HG03045 (cell line): ENCODE data around the gene LSM7.

Experiments used
- ATAC-seq: cut with Tn5 transposase; IDR thresholded peaks from one replicate; pipeline ENCODE4 v1.9.1; 2021; ENCODE audit warnings: mild to moderate bottlenecking, moderate library complexity; ENCODE audit not compliant: unreplicated experiment

The LSM7 gene

DNA sequence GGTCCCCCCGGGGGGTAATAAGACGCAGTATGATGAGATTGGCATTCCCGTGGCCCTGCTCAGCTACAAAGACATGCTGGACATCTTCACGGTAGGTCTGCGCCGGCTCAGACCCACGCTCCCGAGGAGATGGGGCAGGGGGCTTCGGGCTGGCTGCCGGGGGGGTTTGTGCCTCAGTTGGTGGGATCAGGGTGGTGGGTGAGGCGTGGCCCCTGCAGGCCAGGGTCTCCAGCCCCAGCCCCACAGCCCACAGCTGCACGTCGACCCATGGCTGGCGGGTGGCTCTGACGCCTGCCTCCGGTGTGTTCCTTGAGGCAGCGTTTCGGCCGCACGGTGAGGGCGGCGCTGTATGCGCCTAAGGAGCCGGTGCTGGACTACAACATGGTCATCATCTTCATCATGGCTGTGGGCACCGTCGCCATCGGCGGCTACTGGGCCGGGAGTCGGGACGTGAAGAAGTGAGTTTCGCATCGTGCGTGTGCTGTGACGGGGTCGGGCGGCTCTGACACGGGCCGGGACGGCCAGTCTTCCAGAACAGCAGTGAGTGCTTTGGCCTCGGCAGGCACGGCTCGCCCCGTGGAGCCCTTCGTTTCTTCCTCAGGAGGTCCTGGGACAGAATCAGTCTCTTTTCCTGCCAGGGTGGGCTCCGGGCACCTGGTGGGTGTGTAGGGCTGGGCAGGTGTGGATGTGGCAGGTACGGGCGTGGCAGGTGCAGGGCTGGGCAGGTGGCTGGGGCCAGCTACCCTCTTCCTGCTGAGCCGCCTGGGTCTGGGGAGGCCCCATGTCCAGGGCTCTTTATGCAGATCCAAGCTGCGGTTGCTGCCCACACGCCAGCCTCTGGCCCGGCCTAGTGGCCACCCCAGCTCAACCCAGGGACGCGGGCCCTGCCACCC, 10.6 kb upstream of the LSM7 start:
- ATAC-seq: no peak

GRCh38 chr19:2338055-2338615, 9.7 kb upstream of the LSM7 start:
- ATAC-seq: no peak

- ATAC-seq: no peak
Observed at GRCh38 chr19:2337329-2337707, 8.9 kb upstream of the LSM7 start.

- no peak for ATAC-seq
Observed at GRCh38 chr19:2336528-2337328, 8.3 kb upstream of the LSM7 start.

GRCh38 chr19:2335848-2336247, 7.5 kb upstream of the LSM7 start:
- no peak for ATAC-seq

GRCh38 chr19:2334986-2335846, 6.8 kb upstream of the LSM7 start:
- no peak for ATAC-seq

DNA sequence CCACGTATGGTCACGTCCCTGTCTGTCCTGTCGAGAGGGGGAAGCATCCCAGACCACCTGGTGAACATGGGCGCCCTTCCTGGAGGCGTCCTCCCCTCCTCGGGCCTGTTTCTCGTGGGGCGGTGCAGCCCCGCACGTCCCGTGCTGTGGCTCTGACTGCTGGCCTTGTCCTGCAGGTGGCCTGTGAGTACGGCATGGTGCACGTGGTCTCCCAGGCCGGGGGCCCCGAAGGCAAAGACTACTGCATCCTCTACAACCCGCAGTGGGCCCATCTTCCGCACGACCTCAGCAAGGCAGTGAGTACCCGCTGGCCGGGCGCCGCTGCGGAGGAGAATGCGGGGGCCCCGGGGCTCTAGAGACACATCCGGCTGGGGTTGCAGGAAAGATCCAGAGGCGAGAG, 6.0 kb upstream of the LSM7 start:
- no peak for ATAC-seq

GRCh38 chr19:2333807-2334211, 5.4 kb upstream of the LSM7 start:
- ATAC-seq: no peak

DNA sequence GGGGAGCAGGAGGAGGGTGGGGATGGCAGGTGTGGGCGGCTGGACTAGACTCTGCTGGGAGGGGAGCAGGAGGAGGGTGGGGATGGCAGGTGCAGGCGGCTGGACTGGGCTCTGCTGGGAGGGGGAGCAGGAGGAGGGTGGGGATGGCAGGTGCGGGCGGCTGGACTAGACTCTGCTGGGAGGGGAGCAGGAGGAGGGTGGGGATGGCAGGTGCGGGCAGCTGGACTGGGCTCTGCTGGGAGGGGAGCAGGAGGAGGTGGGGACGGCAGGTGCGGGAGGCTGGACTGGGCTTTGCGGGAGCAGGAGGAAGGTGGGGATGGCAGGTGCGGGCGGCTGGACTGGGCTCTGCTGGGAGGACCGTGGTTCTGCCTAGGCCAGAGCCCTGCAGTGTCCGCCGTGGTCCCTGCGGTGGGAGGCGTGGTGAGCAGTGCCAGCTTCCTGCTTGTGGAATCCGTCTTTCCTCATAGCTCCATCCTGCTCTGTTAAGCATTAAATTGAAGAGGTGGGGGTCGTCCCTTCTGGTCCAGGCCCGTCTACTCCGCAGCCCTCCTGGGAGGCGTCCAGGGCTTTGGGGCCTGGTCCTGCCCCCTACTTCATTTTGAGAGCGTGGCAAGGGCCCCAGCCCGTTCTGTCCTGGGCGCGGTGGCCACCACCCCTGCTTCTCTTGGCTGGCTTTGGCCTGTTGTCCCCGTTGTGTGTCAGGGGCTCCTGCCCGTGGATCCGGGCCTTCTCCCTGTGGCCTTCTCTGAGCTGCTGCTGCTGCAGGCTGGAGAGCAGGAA, 4.8 kb upstream of the LSM7 start:
- no peak for ATAC-seq

- no peak for ATAC-seq
Observed at GRCh38 chr19:2332341-2333026, 4.1 kb upstream of the LSM7 start.

- no peak for ATAC-seq
Observed at GRCh38 chr19:2331601-2332246, 3.3 kb upstream of the LSM7 start.

DNA sequence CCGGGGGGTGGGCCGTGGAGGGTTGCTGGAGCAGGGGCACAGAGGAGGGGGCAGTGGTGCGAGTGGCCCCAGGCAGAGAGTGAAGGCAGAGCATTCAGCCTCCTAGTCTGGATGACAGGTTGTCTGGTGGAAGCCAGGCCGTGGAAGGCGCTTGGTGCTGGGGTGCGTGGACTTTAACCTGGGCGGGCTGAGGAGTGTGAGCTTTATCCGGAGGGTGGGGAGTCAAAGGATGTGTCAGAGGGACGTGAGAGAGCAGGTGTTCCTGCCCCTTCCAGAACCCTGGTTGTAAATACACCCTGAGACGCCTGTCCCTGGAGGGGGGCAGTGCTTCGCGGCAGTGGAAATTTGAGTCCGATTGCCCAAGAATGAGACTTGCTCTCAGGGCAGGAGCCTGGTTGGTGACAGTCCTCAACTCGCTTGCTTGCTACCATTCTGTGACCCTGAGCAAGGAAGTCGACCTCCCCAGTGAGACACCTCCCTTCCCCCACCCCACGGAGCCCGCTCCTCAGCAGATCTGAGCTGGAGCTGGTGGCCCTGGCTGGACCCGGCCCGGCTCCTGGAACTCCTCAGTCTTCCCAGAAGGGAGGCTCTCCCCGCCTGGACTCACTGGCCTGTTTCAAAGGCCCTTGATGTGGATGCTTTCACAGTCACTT, 2.4 kb upstream of the LSM7 start:
- ATAC-seq: no peak

DNA sequence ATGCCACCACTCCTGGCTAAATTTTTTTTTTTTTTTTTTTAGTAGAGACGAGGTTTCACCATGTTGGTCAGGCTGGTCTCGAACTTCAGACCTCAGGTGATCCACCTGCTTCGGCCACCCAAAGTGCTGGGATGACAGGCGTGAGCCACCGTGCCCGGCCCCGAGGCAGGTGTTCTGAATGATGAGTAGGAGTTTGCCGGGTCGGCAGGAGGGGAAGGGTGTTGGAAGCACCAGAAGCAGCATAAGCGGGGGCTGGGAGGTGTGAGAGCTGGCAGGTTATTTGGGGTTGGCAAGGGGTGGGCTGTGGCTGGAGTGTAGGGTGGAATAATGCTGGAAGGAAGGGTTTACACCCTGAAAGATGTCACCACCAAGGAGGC, 1.9 kb upstream of the LSM7 start:
- ATAC-seq: no peak

DNA sequence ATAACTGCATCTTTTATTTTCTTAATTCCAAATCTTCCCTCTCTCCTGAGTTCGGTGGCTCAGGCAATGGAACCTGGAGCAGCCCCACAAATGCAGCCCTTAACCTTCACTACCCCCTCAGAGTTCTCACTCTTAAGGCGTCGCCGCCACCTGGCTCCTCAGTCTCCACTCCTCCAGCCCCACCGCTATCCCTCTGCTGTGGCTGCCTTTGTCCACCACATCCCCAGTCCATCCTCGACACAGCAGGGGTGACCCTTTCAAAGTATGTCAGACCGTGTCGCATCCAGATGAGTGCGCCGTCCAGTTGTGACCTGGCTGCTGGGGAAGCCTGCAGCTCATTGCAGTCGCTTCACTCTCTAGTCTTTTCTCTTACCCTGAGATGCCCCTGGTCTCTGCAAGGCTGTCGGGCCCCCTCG, 1.1 kb upstream of the LSM7 start:
- ATAC-seq: no peak

- no peak for ATAC-seq
Observed at GRCh38 chr19:2329149-2329478, 728 bp upstream of the LSM7 start.

- no peak for ATAC-seq
Observed at GRCh38 chr19:2327773-2328400, 499 bp downstream of the LSM7 start.

DNA sequence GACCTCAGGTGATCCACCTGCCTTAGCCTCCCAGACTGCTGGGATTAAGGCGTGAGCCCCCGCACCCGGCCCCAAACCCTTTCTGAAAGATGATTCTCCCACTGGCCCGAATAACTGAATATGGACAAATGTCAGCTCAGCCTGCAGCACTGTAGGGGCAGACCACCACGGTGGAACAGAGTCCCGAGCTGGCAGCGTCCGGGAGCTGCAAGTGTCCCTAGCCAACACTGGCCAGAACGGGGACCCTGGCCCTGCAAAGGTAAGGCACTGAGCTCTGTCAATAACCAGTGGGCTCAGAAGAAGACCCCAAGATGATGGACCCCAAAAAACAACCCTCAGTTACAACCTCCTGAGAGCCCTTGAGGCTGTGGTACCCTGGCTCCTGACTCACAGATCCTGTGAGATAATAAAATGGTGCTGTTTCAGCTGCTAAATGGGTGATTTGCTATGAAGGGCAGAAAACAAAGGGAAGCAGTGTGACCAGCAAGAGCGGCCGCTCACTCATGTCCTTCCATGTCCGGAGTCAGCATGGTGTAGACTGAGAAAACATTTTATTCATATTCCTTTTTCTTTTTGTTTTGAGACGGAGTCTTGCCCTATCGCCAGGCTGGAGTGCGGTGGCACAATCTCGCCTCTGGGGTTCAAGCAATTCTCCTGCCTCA, 1.6 kb downstream of the LSM7 start:
- ATAC-seq: no peak
